Retinal pigment epithelial cell (primary cell): ENCODE measurements around the gene KRT77.
"Not testable (repeated sequence)": the region's sequence is repeated elsewhere in the genome, so short reads cannot be mapped to it uniquely, and the experiment has no call there.

Experiments
- DNase-seq: peaks from one replicate; pipeline ENCODE4 v3.0.0-alpha.2; 2010; ENCODE audit warnings: low read depth
- H3K4me3 ChIP-seq: 2 replicates; pipeline ENCODE4 v1.5.1; 2011; ENCODE audit warnings: mild to moderate bottlenecking, low read length, control low read depth, moderate library complexity
- TF ChIP-seq, protein P1 (sequence below): conservative IDR thresholded peaks from 2 replicates; pipeline ENCODE4 v1.5.1; 2011; ENCODE audit warnings: low read depth, low read length, control low read depth, inconsistent platforms

Gene KRT77

GRCh38 chr12:52714887-52715281 is 11.6 kb upstream of the KRT77 start:
- TF ChIP-seq, protein P1, sequence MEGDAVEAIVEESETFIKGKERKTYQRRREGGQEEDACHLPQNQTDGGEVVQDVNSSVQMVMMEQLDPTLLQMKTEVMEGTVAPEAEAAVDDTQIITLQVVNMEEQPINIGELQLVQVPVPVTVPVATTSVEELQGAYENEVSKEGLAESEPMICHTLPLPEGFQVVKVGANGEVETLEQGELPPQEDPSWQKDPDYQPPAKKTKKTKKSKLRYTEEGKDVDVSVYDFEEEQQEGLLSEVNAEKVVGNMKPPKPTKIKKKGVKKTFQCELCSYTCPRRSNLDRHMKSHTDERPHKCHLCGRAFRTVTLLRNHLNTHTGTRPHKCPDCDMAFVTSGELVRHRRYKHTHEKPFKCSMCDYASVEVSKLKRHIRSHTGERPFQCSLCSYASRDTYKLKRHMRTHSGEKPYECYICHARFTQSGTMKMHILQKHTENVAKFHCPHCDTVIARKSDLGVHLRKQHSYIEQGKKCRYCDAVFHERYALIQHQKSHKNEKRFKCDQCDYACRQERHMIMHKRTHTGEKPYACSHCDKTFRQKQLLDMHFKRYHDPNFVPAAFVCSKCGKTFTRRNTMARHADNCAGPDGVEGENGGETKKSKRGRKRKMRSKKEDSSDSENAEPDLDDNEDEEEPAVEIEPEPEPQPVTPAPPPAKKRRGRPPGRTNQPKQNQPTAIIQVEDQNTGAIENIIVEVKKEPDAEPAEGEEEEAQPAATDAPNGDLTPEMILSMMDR: no peak
- H3K4me3 ChIP-seq: no peak overlapping the region
- DNase-seq: no peak

DNA sequence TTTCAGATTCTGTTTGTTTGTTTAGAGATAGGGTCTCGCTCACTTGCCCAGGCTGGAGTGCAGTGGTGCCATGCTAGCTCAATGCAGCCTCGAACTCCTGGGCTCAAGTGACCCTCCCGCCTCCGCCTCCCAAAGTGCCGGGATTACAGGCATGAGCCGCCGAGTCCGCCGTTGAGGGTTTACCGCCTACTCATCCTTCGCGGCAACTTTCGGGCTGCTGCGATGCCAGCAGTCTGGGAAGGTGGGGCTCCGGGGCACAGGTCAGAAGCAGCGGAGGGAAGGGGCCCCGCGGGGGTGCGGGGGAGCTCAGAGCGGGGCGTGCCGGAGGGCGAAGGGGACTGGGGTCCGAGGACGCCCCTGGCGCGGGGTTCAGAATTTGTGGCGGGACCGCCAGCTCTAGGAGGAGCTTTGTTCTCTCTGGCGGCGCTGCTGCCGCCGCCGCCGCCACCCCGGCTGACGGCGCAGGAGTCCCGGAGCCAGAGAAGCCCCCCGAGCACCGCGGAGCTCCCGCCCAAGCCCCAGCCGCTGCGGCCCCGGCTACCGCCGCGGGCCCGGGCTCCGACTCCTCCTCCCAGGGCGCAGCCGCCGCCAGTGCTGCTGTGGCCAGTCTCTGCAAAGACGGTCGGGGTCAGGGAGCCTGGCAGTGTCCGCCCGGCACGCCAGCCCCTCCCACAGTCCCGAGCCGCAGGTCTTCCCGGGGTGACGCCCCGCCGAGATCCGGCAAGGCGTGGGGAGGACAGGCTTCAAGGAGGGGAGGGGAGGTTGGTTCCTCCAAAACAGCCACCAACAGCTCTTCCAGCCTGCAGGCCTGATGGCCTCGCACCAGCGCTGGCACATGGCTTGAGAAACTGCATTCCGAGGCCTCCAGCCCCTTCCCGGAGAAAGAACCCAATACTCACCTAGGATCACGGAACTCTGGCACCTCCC is 10.9 kb upstream of the KRT77 start:
- DNase-seq: no peak
- H3K4me3 ChIP-seq: no peak overlapping the region
- TF ChIP-seq, protein P1: no peak

DNA sequence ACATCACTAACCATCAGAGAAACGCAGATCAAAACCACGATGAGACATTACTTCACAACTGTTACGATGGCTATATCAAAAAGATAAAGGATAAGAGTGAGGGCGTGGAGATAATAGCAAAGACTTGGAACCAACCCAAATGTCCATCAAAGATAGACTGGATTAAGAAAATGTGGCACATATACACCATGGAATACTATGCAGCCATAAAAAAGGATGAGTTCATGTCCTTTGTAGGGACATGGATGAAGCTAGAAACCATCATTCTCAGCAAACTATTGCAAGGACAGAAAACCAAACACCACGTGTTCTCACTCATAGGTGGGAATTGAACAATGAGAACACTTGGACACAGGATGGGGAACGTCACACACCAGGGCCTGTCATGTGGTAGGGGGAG is 8.8 kb upstream of the KRT77 start:
- not testable (repeated sequence) for H3K4me3 ChIP-seq, DNase-seq

GRCh38 chr12:52710730-52711129 is 7.4 kb upstream of the KRT77 start:
- DNase-seq: no peak
- TF ChIP-seq, protein P1: no peak
- no peak overlapping the region for H3K4me3 ChIP-seq

DNA sequence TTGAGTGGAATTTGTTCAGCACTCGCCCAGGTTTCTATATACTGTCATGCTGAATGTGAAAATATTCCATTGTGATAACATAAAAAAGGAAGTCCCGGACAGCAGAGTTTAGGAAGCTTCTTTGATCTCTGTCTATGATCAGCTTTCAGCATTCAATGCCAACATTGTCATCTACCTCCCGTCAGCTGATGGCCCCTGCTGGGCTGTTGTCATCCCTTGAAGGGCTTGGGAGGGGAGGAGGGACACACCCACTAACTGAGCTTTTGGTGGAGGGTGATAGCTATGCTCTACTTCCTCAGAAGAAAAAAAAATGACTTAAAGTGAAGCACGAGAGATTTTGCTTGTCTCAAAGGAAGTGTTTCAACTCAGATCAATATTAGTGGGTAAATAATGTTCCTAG is 4.7 kb upstream of the KRT77 start:
- DNase-seq: no peak
- TF ChIP-seq, protein P1: no peak
- H3K4me3 ChIP-seq: no peak overlapping the region

DNA sequence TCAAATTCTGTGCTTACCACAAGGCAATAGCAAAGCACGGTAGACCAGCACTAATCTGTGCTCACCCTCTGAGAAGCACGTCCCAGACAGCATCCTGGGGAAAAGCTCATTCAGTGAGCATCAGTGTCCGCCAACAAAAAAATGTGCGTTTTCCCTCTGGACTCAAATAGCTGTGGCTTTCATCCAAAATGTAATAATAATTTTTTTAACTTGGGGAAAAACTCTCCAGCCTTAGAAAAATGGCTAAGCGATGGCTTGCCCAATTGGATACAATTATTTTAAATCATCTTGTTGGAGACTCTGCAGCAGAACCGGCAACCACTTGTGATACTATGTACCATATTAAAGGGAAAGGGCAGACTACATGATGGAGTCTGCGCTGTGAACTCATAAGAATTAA is 1.1 kb upstream of the KRT77 start:
- TF ChIP-seq, protein P1: no peak
- DNase-seq: no peak
- no peak overlapping the region for H3K4me3 ChIP-seq

- no peak overlapping the region for H3K4me3 ChIP-seq
- TF ChIP-seq, protein P1: no peak
- no peak for DNase-seq
Observed at GRCh38 chr12:52703878-52704277, 554 bp upstream of the KRT77 start.
